KMS-11 (cell line): Measurements from ENCODE around the gene LMX1A.

ENCODE experiments used
- H2AFZ ChIP-seq: fragments of 200-600 bp; sonication (generic); 2 replicates; pipeline ENCODE4 v1.6.1; 2016; ENCODE audit warnings: antibody characterized with exemption, mixed run types, low read depth
- H3K27ac ChIP-seq: fragments of 200-600 bp; sonication (generic); 2 replicates; pipeline ENCODE4 v1.6.1; 2016; ENCODE audit warnings: mild to moderate bottlenecking, mixed run types
- H3K27me3 ChIP-seq: fragments of 200-600 bp; sonication (generic); 2 replicates; pipeline ENCODE4 v1.6.1; 2017; ENCODE audit warnings: mild to moderate bottlenecking, low read depth, mixed run types, moderate library complexity; ENCODE audit not compliant: insufficient read depth
- H3K36me3 ChIP-seq: fragments of 200-600 bp; sonication (generic); 2 replicates; pipeline ENCODE4 v1.6.1; 2017; ENCODE audit warnings: mild to moderate bottlenecking, mixed run types; ENCODE audit not compliant: insufficient read depth
- H3K4me1 ChIP-seq: fragments of 200-600 bp; sonication (generic); 2 replicates; pipeline ENCODE4 v1.6.1; 2016; ENCODE audit warnings: mild to moderate bottlenecking, low read depth, mixed run types; ENCODE audit not compliant: poor library complexity, severe bottlenecking
- H3K4me2 ChIP-seq: fragments of 200-600 bp; sonication (generic); 2 replicates; pipeline ENCODE4 v1.7.0; 2016; ENCODE audit warnings: mild to moderate bottlenecking, mixed run types
- H3K4me3 ChIP-seq: fragments of 200-600 bp; sonication (generic); IDR thresholded peaks from 2 replicates; pipeline ENCODE4 v1.6.1; 2017; ENCODE audit warnings: low read depth, low read length, mixed read lengths; ENCODE audit not compliant: insufficient read depth
- H3K79me2 ChIP-seq: fragments of 200-600 bp; sonication (generic); 2 replicates; pipeline ENCODE4 v1.6.1; 2016; ENCODE audit warnings: low read depth, mixed run types; ENCODE audit not compliant: insufficient read depth
- H3K9ac ChIP-seq: fragments of 200-600 bp; sonication (generic); 2 replicates; pipeline ENCODE4 v1.6.1; 2016; ENCODE audit warnings: mild to moderate bottlenecking, mixed run types
- H4K20me1 ChIP-seq: fragments of 200-600 bp; sonication (generic); 2 replicates; pipeline ENCODE4 v1.6.1; 2016; ENCODE audit warnings: mild to moderate bottlenecking, mixed run types; ENCODE audit not compliant: insufficient read depth
- TF ChIP-seq, protein P1 (sequence below): fragments of 200-600 bp; sonication (generic); conservative IDR thresholded peaks from 2 replicates; pipeline ENCODE4 v1.6.1; 2017; ENCODE audit warnings: low read depth, mild to moderate bottlenecking, antibody characterized with exemption, low read length, moderate library complexity, mixed read lengths

Gene LMX1A

DNA sequence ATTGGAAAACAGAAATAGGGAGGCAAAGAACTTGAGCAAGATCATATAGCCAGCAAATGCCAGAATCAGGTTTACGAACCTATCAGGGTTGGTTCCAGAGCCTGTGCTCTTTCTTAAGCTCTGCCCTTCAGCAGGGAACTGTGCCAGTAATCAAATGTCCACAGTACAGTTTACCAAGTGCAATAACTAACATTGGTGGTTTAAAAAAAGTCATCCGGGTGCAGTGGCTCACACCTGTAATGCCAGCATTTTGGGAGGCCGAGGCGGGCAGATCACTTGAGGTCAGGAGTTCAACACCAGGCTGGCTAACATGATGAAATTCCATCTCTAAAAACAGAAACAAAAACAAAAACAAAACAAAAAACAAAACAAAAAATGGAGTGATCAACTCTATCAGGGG is 182.7 kb downstream of the LMX1A start:
- no peaks in the 10 kb centered on the region for H3K79me2 ChIP-seq
- no peaks in the 10 kb centered on the region for H3K4me1 ChIP-seq
- H3K36me3 ChIP-seq, result no peaks in the 10 kb centered on the region
- no peak overlapping the region for H3K4me3 ChIP-seq
- H4K20me1 ChIP-seq, result no peaks in the 10 kb centered on the region
- H3K9ac ChIP-seq, result no peak overlapping the region
- H3K27me3 ChIP-seq, result no peaks in the 10 kb centered on the region
- H2AFZ ChIP-seq, result no peak overlapping the region
- TF ChIP-seq, protein P1, sequence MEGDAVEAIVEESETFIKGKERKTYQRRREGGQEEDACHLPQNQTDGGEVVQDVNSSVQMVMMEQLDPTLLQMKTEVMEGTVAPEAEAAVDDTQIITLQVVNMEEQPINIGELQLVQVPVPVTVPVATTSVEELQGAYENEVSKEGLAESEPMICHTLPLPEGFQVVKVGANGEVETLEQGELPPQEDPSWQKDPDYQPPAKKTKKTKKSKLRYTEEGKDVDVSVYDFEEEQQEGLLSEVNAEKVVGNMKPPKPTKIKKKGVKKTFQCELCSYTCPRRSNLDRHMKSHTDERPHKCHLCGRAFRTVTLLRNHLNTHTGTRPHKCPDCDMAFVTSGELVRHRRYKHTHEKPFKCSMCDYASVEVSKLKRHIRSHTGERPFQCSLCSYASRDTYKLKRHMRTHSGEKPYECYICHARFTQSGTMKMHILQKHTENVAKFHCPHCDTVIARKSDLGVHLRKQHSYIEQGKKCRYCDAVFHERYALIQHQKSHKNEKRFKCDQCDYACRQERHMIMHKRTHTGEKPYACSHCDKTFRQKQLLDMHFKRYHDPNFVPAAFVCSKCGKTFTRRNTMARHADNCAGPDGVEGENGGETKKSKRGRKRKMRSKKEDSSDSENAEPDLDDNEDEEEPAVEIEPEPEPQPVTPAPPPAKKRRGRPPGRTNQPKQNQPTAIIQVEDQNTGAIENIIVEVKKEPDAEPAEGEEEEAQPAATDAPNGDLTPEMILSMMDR, result no peak
- H3K27ac ChIP-seq, result no peak overlapping the region
- H3K4me2 ChIP-seq, result no peak overlapping the region

DNA sequence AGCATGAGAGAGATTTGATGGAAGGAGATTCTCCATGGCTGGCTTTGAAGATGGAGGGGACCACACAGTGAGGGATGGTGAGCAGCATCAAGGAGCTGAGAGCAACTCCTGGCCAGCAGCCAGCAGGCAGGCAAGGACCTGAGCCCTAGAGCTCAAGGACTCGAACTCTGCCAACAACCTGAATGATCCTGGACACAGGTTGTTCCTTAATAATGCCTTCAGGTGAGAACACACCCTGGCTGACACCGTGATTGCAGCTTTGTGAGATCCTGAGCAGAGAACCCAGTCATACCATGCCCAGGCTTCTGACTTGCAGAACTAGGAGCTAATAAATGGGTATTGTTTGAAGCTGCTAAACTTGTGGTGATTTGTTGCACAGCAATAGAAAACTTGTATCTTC is 183.1 kb downstream of the LMX1A start:
- H3K4me3 ChIP-seq, result no peak overlapping the region
- no peaks in the 10 kb centered on the region for H3K27me3 ChIP-seq
- H2AFZ ChIP-seq, result no peak overlapping the region
- H3K36me3 ChIP-seq, result no peaks in the 10 kb centered on the region
- TF ChIP-seq, protein P1, result no peak
- H3K4me1 ChIP-seq, result no peaks in the 10 kb centered on the region
- no peak overlapping the region for H3K4me2 ChIP-seq
- H3K79me2 ChIP-seq, result no peaks in the 10 kb centered on the region
- H3K9ac ChIP-seq, result no peak overlapping the region
- H4K20me1 ChIP-seq, result no peaks in the 10 kb centered on the region
- no peak overlapping the region for H3K27ac ChIP-seq

DNA sequence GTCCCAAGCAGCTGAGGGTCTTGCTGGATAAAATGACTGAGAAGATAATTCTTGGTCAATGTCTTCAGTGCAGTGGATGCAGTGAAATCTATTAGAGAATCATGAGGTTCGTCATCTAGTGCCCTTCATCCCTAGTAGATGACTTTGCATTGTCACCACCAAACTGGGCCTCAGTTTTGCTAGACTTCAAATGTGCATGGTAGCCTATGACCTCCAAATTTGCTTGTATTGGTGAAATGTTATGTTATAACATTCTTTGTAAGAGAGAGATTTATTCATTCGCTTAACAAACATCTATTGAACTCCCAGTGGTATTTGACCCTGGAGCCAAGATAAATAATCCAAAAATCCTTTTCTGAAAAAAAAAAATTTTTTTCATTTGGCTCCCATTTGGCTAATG is 183.8 kb downstream of the LMX1A start:
- TF ChIP-seq, protein P1, result no peak
- Histone ChIP-seq H2AFZ (no peak overlapping the region), H3K4me3 (no peak overlapping the region), H3K36me3 (no peaks in the 10 kb centered on the region), H3K4me1 (no peaks in the 10 kb centered on the region), H3K79me2 (no peaks in the 10 kb centered on the region), H4K20me1 (no peaks in the 10 kb centered on the region), H3K27me3 (no peaks in the 10 kb centered on the region), H3K27ac (no peak overlapping the region), H3K4me2 (no peak overlapping the region), H3K9ac (no peak overlapping the region)

DNA sequence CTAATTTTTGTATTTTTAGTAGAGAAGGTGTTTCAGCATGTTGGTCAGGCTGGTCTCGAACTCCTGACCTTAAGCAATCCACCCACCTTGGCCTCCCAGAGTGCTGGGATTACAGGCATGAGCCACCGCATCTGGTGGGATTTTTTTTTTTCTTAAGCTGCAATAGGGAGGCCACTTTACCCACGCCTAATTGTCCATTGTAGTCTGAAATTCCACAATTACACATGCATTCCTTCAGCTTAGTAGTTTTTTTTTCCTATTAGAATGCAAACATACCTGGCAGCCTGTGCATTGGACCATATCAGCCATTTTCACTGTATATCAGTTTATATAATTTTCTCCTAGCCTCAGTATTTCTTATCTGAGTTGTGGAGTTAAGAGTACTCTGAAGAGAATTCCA is 186.8 kb downstream of the LMX1A start:
- H3K36me3 ChIP-seq, result no peaks in the 10 kb centered on the region
- TF ChIP-seq, protein P1, result no peak
- no peak overlapping the region for H2AFZ ChIP-seq
- H3K4me1 ChIP-seq, result no peaks in the 10 kb centered on the region
- no peak overlapping the region for H3K9ac ChIP-seq
- H3K4me2 ChIP-seq, result no peak overlapping the region
- H3K27me3 ChIP-seq, result no peaks in the 10 kb centered on the region
- H3K4me3 ChIP-seq, result no peak overlapping the region
- no peaks in the 10 kb centered on the region for H3K79me2 ChIP-seq
- no peaks in the 10 kb centered on the region for H4K20me1 ChIP-seq
- no peak overlapping the region for H3K27ac ChIP-seq

DNA sequence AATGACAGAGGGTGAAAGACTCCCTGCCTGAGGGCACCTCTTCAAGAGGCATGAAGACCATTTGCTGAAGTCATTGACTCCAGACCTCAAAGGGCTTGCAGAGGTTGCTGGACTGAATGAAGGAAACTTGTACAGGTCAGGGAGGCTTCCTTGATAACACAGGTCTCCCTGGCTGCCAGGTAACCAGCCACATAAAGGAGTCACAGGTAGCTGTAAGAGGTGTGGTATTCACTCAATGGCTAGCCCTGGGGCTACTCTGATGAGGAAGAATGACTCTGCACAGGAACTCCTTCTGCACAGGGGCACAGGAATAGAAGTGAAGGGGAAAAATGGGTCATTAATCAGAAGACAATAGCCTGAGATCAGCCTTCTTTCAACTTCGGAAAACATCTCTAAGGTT is 187.5 kb downstream of the LMX1A start:
- TF ChIP-seq, protein P1, result no peak
- H3K36me3 ChIP-seq, result no peaks in the 10 kb centered on the region
- no peaks in the 10 kb centered on the region for H3K79me2 ChIP-seq
- H4K20me1 ChIP-seq, result no peaks in the 10 kb centered on the region
- no peak overlapping the region for H2AFZ ChIP-seq
- H3K4me1 ChIP-seq, result no peaks in the 10 kb centered on the region
- H3K9ac ChIP-seq, result no peak overlapping the region
- no peaks in the 10 kb centered on the region for H3K27me3 ChIP-seq
- no peak overlapping the region for H3K4me3 ChIP-seq
- H3K4me2 ChIP-seq, result no peak overlapping the region
- no peak overlapping the region for H3K27ac ChIP-seq
